ENCODE data around the gene TAS2R30.

Gene TAS2R30, protein sequence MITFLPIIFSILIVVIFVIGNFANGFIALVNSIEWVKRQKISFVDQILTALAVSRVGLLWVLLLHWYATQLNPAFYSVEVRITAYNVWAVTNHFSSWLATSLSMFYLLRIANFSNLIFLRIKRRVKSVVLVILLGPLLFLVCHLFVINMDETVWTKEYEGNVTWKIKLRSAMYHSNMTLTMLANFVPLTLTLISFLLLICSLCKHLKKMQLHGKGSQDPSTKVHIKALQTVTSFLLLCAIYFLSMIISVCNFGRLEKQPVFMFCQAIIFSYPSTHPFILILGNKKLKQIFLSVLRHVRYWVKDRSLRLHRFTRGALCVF

DNA sequence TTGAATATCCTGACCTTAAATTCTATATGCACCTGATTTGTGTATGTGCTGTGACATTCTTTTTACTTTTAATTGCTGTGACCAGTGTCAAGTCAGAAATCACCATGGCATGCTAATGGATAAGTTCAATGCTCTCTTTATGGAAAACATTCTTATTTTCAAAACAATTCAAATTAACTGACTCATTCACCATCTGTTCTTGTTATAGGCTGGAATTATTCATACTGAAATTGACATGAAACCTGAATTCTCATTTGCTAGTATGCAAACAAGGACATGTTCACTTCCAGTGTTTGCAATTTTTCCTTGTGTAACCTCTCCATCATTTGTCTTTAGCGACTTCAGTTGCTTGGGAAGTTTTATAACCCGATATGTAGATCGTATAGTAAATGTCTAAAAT lies at the start of gene TAS2R30:
Gene TAS2R30 (minus strand): TSS at position 340 of the 400 bp plus-strand sequence. CDS start 400 bp downstream, outside the sequence.
- in situ Hi-C loops (cut with MboI; ENCODE audit: low sequenced_read_pairs), result no loop called here

DNA sequence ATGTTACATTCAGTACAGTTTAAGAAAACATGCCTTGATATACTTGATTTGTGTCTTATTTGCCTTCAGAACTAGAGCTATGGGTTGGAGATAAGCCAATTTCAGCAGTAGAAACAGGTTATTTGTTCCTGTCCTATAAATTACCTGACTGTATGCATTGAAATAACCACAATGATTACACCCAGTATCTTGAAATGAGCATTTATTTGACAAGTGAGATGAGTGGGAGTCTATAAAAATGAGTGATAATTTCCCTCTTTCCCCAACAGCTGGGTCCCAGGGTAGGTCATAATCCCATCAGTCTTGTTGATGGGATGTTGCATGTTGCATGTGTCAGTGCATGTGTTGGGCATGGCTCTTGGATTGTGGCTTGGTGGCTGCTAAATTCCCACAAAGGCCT lies 48.6 kb upstream of the TAS2R30 start:
- in situ Hi-C loops (cut with MboI; ENCODE audit: low sequenced_read_pairs), result no loop called here

DNA sequence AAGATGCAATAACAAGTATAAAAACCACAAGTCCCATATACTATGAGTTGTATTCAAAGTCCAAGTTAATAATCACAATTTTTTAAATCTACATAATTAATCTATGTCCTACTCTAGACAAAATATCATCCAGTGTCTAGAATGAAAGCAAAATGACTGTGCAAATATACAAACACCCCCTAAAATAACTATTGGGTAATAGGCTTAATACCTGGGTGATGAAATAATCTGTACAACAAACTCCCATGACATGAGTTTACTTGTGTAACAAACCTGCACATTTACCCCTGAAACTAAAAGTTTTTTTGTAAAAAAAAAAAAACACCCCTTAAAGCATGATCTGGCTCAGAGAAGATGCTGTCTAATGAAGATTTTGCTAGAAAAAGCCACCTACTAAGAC lies 48.1 kb upstream of the TAS2R30 start:
- in situ Hi-C loops (cut with MboI; ENCODE audit: low sequenced_read_pairs), result no loop called here

DNA sequence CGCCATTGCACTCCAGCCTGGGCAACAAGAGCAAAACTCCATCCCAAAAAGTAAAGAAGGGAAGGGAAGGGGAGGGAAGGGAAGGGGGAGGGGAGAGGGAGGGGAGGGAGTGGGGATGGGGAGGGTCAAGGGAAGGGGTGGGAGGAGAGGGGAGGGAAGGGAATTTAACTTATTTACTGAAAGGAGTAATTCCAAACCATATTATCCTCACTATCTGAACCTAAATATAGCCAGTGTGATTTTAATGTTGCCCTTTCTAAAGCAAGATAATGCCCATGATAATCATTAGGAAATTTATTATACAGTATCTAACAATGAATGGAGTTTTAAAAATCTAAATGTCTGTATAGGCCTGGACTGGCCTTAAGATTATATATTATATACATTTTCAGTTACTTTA lies 43.8 kb upstream of the TAS2R30 start:
- in situ Hi-C loops (cut with MboI; ENCODE audit: low sequenced_read_pairs), result no loop called here

DNA sequence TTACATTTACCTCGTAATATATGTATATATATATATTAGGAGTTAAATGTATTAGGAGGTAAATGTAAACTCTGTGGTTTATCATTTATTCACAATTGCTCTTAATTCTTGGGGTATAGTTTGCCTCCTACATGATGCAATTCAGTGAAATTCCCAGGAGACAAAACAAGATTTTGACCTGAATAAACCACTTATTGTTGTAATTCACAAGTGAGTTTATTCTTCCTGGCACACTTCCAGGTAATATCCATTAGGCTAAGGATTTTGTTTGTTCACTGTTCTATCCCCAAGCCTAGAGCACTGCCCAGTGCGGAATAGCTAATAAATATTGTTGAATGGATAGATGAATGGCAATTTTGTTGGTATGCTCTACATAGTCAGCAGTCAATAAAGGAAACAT lies 39.6 kb upstream of the TAS2R30 start:
- in situ Hi-C loops (cut with MboI; ENCODE audit: low sequenced_read_pairs), result no loop called here

DNA sequence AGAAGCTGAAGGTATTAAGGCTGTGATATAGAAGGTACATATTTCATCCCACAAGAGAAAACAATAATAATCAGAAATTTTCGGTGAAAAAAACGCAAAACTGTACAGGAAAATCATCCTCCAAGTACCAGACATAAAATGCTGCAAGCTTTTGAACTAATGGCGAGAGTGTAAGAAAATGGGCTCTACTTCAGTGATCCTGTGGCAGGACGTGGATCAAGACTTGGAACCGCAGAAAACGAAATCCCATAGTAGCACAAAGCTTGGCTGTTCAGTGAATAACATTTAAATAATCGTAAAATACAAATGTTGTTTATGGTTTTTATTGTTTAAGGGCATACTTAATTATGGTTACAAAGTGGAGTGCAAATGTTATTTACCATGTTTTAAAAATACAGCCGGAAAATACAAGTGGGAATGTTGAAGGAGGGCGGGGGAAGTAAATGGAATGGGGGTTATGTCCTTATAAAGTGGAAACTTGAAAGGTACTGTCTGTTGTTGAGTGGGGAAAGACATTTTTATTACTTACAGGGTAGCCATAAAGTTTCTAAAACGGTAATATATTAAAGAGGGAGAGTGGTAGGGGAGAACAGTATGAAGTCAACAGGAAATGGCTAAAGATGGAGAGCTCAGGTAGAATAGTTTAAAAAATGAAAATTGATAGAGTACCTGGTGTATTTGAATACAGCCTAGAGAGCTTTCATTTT lies 37.7 kb upstream of the TAS2R30 start:
- in situ Hi-C loops (cut with MboI; ENCODE audit: low sequenced_read_pairs), result no loop called here

DNA sequence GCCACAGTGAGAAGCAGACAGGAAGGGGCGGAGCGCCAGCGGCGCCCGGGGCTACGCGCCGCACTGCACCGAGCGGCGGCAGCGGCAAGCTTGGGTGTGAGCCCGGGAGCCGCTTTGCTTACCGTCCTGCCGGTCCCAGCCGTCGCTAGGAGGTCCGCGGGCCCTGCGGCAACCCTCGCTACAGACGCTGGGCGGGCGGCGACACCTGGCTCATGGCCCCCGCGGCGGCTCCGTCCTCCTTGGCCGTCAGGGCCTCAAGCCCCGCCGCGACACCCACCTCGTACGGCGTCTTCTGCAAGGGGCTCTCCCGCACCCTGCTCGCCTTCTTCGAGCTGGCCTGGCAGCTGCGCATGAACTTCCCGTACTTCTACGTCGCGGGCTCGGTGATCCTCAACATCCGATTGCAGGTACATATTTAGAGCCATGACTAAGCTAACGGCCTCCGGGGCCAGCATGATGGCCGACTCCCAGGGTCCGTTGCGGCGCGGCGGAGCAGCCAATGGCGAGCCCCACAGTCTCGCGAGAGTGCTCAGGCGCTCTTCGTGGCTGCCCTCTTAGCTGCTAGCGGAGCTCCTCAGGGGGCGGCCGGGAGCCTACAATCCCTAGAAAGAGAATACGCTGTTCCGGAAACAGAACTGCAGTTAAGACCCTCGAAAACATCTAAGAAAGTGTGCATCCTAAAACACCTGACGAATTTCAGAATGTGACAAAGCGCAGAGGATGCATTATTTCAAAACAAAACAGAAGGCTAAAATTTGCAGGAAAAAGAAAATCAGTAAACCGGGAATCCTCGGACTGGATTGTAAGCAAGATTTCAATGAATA lies 36.9 kb upstream of the TAS2R30 start, which contains the start of gene SMIM10L1:
Gene SMIM10L1 (plus strand): TSS at position 50 of the 824 bp plus-strand sequence. CDS start 163 bp downstream, at position 213.
- in situ Hi-C loops (cut with MboI; ENCODE audit: low sequenced_read_pairs), result no loop called here

DNA sequence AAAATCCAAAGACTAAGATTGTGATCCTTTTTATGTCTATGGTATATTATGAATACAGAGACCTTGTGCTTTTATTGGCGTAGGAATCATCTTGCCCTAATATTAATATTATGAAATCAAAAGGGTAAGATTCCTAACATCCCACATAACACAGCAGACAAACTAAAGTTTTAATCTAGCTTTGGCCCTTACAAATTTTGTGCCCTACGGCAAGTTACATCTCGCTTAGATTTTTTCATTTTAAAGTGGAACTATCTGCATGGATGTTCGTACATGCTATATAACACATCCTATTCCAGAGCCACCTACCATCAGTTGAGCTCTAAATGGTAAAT lies 36.3 kb upstream of the TAS2R30 start:
- in situ Hi-C loops (cut with MboI; ENCODE audit: low sequenced_read_pairs), result no loop called here

DNA sequence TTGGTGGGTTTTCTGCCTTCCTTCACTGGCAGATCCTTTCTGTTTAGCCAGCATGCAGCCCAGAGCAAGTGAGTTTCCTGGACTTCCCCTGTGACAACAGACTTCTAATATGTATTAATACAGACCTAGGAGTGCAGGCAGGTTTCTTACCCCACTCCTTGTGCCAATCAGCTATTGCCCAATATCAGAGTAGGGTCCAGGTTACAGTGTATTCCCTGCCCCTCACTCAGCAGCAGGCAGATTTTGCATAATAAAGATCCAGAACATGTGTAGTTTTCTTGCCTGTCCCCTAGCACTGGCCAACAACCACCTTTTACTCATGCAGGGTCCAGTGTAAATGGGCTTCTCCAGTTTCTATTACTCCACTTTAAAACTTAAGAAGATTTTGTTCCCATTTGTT lies 31.9 kb upstream of the TAS2R30 start:
- in situ Hi-C loops (cut with MboI; ENCODE audit: low sequenced_read_pairs), result no loop called here

DNA sequence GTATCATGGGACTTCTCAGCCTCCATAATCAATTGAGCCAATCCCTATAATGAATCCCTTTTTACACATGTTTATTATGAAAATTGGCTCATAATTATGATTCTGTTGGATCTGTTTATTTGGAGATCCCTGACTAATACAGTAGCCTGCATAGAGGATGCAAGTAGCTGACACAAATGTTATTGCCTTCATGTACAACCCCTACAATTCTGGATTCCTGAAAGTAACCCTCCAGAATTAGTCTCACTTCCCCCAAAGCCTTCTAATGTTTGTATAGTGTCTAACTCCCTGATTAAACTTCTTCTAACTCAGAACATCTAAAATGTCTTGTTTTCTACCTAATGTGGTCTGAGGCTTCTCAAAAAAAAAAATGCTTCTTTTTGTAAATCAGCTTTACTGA lies 29.9 kb upstream of the TAS2R30 start:
- in situ Hi-C loops (cut with MboI; ENCODE audit: low sequenced_read_pairs), result no loop called here

DNA sequence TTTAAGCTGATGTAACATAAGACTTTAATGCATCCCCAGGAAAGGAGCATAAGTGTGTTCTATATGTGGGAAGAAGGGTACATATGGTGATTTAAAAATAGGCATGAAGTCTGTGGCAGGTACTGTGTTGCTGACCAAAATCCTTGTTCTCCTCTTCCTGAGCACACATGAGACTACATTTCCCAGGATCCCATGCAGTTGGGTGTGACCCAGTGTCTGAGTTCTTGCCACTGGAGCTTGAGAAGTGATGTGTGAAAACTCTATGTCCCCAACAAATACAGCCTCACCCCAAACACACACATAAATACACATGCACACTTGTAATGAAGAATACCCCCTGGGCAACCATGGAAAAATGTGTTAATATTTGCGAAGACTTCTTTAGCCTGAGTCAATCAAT lies 28.1 kb upstream of the TAS2R30 start:
- in situ Hi-C loops (cut with MboI; ENCODE audit: low sequenced_read_pairs), result no loop called here

DNA sequence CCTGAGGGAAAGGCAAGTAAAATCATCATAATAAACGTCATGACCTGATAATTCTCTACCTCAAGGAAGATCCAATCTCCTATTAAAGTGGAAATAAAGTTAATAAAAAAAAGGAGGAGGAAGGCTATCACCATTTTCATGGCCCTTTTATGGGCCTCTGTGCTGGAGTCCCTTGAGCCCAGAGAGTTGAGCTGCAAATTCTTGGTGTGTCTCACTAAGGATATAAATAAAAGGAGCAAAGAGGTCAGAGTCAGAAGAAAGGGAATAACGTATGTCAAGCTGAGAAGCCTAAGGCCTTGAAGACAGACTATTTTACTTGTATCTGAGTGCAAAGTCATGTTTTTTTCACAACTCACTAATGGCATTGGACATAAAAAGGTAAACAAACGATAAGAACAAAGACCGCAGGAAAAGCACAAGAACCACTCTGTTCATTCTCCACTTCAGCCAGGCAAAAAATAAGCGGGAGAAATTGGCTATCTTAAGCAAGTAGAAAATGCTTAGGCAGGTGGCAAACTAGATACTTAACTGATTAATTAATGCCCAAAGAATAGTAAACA lies 24.5 kb upstream of the TAS2R30 start:
- in situ Hi-C loops (cut with MboI; ENCODE audit: low sequenced_read_pairs), result no loop called here

DNA sequence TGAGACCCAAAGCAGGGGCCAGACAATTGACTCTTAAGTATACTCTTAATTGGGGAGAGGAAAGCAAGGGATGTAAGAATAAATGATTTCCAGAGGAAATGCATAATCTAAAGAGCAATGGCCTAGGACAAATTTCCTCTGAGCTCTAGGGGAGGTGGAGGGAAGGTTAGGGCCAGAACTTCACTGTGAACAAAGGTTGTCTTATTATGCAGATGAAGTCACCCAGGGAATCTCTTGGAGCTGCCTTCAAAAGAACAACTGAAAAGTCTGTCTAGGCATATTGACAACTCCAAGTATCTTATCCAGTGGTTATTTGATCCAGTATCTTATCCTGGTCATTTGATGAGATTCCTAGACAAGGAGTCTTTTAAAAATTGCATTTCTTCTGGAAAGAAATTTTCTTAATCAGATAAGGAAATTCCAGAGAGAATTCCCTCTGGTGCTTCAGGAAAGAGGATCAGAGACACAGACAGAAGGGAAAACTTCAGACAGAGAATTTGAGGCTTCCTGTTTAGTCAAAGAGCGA lies 20.0 kb upstream of the TAS2R30 start:
- in situ Hi-C loops (cut with MboI; ENCODE audit: low sequenced_read_pairs), result no loop called here

DNA sequence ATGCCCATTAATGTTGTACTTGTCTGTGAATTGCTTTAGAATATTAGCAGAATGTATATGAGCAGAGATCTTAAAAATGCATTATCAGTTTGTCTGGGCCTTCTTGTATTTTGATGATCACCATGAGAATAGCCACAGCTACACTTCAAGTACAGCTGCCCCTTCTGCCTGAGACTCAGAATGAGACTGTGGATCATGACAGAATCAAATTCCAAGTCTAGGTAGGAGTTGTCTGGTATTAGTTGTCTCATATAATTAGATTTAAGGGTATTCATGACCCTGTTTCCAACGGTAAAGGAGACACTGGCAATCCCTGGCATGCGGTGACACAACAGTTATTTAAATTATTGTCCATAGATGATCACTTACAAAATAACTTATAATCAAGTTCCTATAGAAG lies 18.3 kb upstream of the TAS2R30 start:
- in situ Hi-C loops (cut with MboI; ENCODE audit: low sequenced_read_pairs), result no loop called here

DNA sequence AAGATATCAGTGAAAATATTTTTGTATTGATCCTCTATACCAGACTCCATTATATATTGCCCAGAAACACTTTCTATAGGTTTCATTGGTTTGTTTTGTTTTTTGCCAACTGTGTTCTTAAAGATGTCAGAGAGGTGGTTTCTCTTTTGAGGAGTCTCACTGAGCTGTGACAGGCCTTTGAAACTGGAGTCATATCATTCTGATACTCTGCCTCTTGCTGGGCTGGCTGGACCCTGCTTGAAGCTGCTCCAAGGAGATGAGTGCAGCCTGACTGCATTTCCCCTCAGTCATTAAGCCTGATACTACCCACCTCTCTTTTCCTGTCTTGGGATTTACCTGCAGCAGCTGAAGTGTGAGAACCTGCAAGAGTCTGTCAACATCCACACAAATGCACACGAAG lies 16.4 kb upstream of the TAS2R30 start:
- in situ Hi-C loops (cut with MboI; ENCODE audit: low sequenced_read_pairs), result no loop called here

DNA sequence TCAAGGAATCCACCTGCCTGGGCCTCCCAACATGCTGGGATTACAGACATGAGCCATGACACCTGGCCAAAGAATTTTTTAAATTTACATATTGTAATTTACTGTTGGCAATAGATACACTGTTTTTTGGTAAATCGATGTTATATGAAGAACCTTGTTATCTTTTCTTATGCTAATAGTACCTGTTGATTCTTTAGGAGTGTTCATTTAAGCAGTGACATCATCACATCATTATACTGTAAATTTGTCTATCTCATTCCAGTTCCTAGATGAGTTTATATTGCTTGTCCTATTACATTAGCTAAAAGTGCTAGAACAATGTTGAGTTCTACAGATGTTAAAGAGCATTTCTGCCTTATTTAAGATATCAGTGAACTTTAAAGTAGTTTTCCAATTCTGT lies 13.0 kb upstream of the TAS2R30 start:
- in situ Hi-C loops (cut with MboI; ENCODE audit: low sequenced_read_pairs), result no loop called here

DNA sequence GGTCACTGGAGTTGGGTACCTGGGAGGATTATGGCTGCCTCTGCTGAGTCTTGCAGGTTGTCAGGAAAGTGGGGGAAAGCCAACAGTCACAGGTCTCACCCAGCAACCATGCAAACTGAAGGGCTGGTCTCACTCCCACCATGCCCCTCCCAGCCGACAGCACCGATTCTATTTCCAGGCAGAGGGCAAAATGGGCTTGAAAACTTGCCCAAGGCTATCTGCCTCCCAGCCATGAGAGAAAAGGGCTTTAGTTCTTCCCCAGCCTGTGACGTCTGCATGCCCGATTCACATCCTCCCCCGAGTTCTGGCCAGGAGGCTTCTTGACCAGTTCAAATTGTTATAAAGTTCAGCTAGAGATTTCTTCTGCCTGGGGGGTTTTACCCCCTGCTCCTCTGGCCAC lies 9.9 kb upstream of the TAS2R30 start:
- in situ Hi-C loops (cut with MboI; ENCODE audit: low sequenced_read_pairs), result no loop called here

DNA sequence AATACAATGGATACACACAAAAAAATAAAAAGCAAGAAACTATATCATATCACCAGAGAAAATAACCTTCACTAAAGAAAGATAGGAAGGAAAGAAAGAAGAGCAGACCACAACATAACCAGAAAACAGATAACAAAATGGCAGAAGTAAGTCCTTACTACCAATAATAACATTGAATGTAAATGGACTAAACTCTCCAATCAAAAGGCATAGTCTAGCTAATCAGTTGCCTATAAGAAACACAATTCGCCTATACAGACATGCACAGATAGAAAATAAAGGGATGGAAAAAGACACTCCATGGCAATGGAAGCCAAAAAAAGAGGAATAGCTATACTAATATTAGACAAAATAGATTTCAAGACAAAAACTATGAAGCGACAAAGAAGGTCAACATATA lies 8.9 kb upstream of the TAS2R30 start:
- in situ Hi-C loops (cut with MboI; ENCODE audit: low sequenced_read_pairs), result no loop called here

DNA sequence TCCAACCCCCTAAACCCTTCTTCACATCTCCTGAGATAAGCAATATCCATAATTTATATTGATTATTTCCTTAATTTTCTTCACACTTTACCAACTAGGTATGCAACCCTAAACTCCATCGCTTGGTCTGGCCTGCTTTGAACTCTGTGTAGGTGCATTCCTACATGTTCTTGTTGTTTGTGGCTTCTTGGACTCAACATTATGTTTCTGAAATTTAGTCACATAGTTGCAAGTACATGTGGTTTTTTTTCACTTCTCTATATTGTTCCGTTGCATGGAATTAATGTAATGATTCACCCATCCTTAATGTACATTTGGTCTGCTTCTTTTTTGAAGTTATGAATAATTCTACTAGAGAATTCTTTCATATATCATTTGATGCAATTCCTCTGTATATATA lies 1.6 kb upstream of the TAS2R30 start:
- in situ Hi-C loops (cut with MboI; ENCODE audit: low sequenced_read_pairs), result no loop called here

DNA sequence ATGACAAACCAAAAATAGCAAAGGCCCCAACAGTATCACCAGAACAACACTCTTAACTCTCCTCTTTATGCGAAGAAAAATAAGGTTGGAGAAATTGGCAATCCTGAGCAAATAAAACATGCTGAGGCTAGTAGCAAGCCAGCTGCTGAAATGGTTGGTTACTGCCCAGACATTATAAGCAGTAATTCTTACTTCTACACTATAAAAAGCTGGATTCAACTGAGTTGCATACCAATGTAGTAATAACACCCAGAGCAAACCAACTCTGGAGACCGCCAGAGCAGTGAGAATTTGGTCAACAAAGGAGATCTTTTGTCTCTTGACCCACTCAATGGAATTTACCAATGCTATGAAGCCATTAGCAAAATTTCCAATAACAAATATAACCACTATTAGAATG lies 628 bp downstream of the TAS2R30 start:
- in situ Hi-C loops (cut with MboI; ENCODE audit: low sequenced_read_pairs), result no loop called here

DNA sequence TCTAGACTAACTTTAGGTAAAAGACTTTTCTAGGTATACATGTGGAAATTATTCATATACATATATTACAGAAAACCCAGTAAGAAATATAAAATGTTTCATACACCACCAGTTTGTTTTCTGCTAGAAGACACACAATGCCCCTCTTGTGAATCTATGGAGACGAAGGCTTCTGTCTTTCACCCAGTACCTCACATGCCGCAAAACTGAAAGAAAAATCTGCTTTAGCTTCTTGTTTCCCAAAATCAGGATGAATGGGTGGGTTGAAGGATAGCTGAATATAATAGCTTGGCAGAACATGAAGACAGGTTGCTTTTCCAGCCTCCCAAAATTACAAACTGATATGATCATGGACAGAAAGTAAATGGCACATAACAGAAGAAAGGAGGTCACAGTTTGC lies 1.3 kb downstream of the TAS2R30 start:
- in situ Hi-C loops (cut with MboI; ENCODE audit: low sequenced_read_pairs), result no loop called here
